ENCODE data around the gene NDUFA6. TPM values are rescaled to one million over a fixed set of nuclear protein-coding genes. Genes with fewer than 3 reads are reported as not detected.
A peak's percentile ranks its signal among the peaks of the same experiment; 100 is the strongest.
"Not testable (repeated sequence)": the region's sequence is repeated elsewhere in the genome, so short reads cannot be mapped to it uniquely, and the experiment has no call there.

Gene NDUFA6
- total and polyA plus RNA-seq, 2 donors from 2014 or later = 69.0 to 317 TPM

- no peak for FAIRE-seq
- intact Hi-C loops (cut with DNase I) = no loop called here
- Histone ChIP-seq H3K4me1 (ENCODE audit: control insufficient read depth in 2 of 3, insufficient read depth in 2 of 3, low read depth in 1 of 3, low read length in 3 of 3) (peaks cover 0 to 2% (median 0%) of the 10 kb centered on the region in 3 donors), H3K9me3 (ENCODE audit: control insufficient read depth in 2 of 3, insufficient read depth in 1 of 3, low read length in 3 of 3) (peaks cover 0 to 9% (median 2%) of the 10 kb centered on the region in 3 donors), H3K9ac (ENCODE audit: low read length in 3 of 3) (no peak overlapping the region), H3K27ac (ENCODE audit: low read depth in 2 of 2, low read length in 2 of 2) (no peak overlapping the region), H3K4me3 (ENCODE audit: low read length in 3 of 3) (no peak overlapping the region), H3K36me3 (ENCODE audit: control insufficient read depth in 2 of 3, insufficient read depth in 3 of 3, low read length in 3 of 3) (no peaks in the 10 kb centered on the region), H3K27me3 (ENCODE audit: control insufficient read depth, insufficient read depth, low read length) (no peaks in the 10 kb centered on the region)
- peak; percentile 35 for TF ChIP-seq CTCF (IDR thresholded peaks at IDR 0.05; ENCODE audit: borderline replicate concordance, extremely low read depth, insufficient read depth)
- no peak for DNase-seq
These were observed 24.1 kb upstream of the NDUFA6 start for GRCh38 chr22:42114721-42115120.

DNA sequence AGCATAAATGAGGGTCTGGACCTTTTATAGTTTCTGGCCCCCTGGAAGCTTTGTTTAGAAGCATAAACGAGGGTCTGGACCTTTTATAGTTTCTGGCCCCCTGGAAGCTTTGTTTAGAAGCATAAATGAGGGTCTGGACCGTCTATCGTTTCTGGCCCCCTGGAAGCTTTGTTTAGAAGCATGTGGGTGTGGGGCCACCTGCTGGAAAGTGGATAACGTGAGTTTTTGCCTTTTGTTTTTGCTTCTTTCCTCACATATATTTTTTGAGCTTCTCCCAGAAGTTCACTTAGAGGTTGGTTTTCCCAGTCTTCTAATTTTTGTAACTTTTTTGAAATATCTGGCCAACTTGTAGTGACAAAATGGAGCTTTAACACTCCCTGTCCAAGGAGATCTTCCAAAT lies 22.2 kb upstream of the NDUFA6 start:
- H3K4me3 ChIP-seq (ENCODE audit: low read length in 3 of 3); H3K27ac ChIP-seq (ENCODE audit: low read depth in 2 of 2, low read length in 2 of 2); H3K36me3 ChIP-seq (ENCODE audit: control insufficient read depth in 2 of 3, insufficient read depth in 3 of 3, low read length in 3 of 3); intact Hi-C loops (cut with DNase I); H3K27me3 ChIP-seq (ENCODE audit: control insufficient read depth, insufficient read depth, low read length); H3K4me1 ChIP-seq (ENCODE audit: control insufficient read depth in 2 of 3, insufficient read depth in 2 of 3, low read depth in 1 of 3, low read length in 3 of 3); FAIRE-seq; H3K9me3 ChIP-seq (ENCODE audit: control insufficient read depth in 2 of 3, insufficient read depth in 1 of 3, low read length in 3 of 3); H3K9ac ChIP-seq (ENCODE audit: low read length in 3 of 3): not testable (repeated sequence)
- DNase-seq = peak in 2 of 5 donors; percentile 33 to 64
- peak; percentile 30 for TF ChIP-seq CTCF (IDR thresholded peaks at IDR 0.05; ENCODE audit: borderline replicate concordance, extremely low read depth, insufficient read depth)

DNA sequence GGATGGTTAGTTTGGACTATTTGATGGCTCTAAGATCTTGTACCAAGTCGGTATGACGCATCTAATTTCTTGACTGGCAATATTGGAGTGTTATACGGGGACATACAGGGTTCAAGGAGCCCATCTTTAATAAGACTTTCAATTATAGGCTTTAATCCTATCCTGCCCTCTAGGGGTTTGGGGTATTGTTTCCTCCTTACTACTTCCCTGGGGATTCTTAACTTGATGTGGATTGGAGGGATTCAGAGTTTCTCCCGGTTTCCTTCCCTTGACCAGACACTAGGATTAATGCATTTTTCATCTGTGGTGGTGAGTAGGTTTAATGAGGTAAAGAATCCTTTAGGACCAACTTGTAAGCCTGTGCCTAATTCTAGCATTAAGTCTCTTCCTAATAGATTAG lies 21.2 kb upstream of the NDUFA6 start:
- Histone ChIP-seq H3K9me3 (ENCODE audit: control insufficient read depth in 2 of 3, insufficient read depth in 1 of 3, low read length in 3 of 3) (peaks cover 0 to 9% (median 2%) of the 10 kb centered on the region in 3 donors), H3K4me3 (ENCODE audit: low read length in 3 of 3) (no peak overlapping the region), H3K4me1 (ENCODE audit: control insufficient read depth in 2 of 3, insufficient read depth in 2 of 3, low read depth in 1 of 3, low read length in 3 of 3) (peaks cover 0 to 2% (median 0%) of the 10 kb centered on the region in 3 donors), H3K27ac (ENCODE audit: low read depth in 2 of 2, low read length in 2 of 2) (no peak overlapping the region), H3K9ac (ENCODE audit: low read length in 3 of 3) (no peak overlapping the region), H3K36me3 (ENCODE audit: control insufficient read depth in 2 of 3, insufficient read depth in 3 of 3, low read length in 3 of 3) (no peaks in the 10 kb centered on the region), H3K27me3 (ENCODE audit: control insufficient read depth, insufficient read depth, low read length) (no peaks in the 10 kb centered on the region)
- no peak for DNase-seq
- TF ChIP-seq CTCF (IDR thresholded peaks at IDR 0.05; ENCODE audit: borderline replicate concordance, extremely low read depth, insufficient read depth) = no peak
- intact Hi-C loops (cut with DNase I) = no loop called here
- FAIRE-seq = no peak

GRCh38 chr22:42108848-42109247 lies 18.3 kb upstream of the NDUFA6 start:
- Histone ChIP-seq H3K27me3 (ENCODE audit: control insufficient read depth, insufficient read depth, low read length) (no peaks in the 10 kb centered on the region), H3K9me3 (ENCODE audit: control insufficient read depth in 2 of 3, insufficient read depth in 1 of 3, low read length in 3 of 3) (peaks cover 0 to 4% (median 0%) of the 10 kb centered on the region in 3 donors), H3K36me3 (ENCODE audit: control insufficient read depth in 2 of 3, insufficient read depth in 3 of 3, low read length in 3 of 3) (no peaks in the 10 kb centered on the region), H3K27ac (ENCODE audit: low read depth in 2 of 2, low read length in 2 of 2) (no peak overlapping the region), H3K4me1 (ENCODE audit: control insufficient read depth in 2 of 3, insufficient read depth in 2 of 3, low read depth in 1 of 3, low read length in 3 of 3) (no peaks in the 10 kb centered on the region), H3K4me3 (ENCODE audit: low read length in 3 of 3) (no peak overlapping the region), H3K9ac (ENCODE audit: low read length in 3 of 3) (no peak overlapping the region)
- TF ChIP-seq CTCF (IDR thresholded peaks at IDR 0.05; ENCODE audit: borderline replicate concordance, extremely low read depth, insufficient read depth) = no peak
- DNase-seq (no peak), FAIRE-seq (no peak)
- intact Hi-C loops (cut with DNase I) = no loop called here

GRCh38 chr22:42104332-42104860 lies 13.8 kb upstream of the NDUFA6 start:
- intact Hi-C loops (cut with DNase I); H3K27me3 ChIP-seq (ENCODE audit: control insufficient read depth, insufficient read depth, low read length); DNase-seq; H3K9ac ChIP-seq (ENCODE audit: low read length in 3 of 3); FAIRE-seq; H3K36me3 ChIP-seq (ENCODE audit: control insufficient read depth in 2 of 3, insufficient read depth in 3 of 3, low read length in 3 of 3); H3K27ac ChIP-seq (ENCODE audit: low read depth in 2 of 2, low read length in 2 of 2); H3K4me3 ChIP-seq (ENCODE audit: low read length in 3 of 3); H3K4me1 ChIP-seq (ENCODE audit: control insufficient read depth in 2 of 3, insufficient read depth in 2 of 3, low read depth in 1 of 3, low read length in 3 of 3): not testable (repeated sequence)
- peaks cover 0 to 13% (median 5%) of the 10 kb centered on the region in 3 donors for H3K9me3 ChIP-seq (ENCODE audit: control insufficient read depth in 2 of 3, insufficient read depth in 1 of 3, low read length in 3 of 3)

Measured in kidney (tissue), 14 donors.